Sciatic nerve (tissue), 2 donors: ENCODE results near the gene BACH2. TPM values are rescaled to one million over a fixed set of nuclear protein-coding genes. Genes with fewer than 3 reads are reported as not detected.
"Not testable (repeated sequence)": the region's sequence is repeated elsewhere in the genome, so short reads cannot be mapped to it uniquely, and the experiment has no call there.

Source experiments
- ATAC-seq: fragments of 200-7000 bp; cut with Tn5 transposase; one replicate; pipeline ENCODE4 v1.9.1; 2020; ENCODE audit warnings: mild to moderate bottlenecking, moderate library complexity
- DNase-seq: peaks from one replicate; pipeline ENCODE4 v3.0.0-alpha.2; 2020; ENCODE audit warnings: low spot score
- intact Hi-C: fragments of 100-400 bp; cut with DNase I; formaldehyde crosslinking; loops from one replicate; pipeline ENCODE4 v1.14.2; 2022
- total RNA-seq: library from RNA; stranded (reverse); fragmentation: NEBNext Ultra II Directional; extraction: Animal tissue kit (Norgen Biotek cat#: 25700); gene quantifications from one replicate; pipeline ENCODE4 v1.2.1, GENCODE V29; 2021
- donor health status: DM: no; HTN: no; CAD: no.
- donor health status: DM: no; HTN: no; CAD: no.

The BACH2 gene
- total RNA-seq, result 25.3 TPM

DNA sequence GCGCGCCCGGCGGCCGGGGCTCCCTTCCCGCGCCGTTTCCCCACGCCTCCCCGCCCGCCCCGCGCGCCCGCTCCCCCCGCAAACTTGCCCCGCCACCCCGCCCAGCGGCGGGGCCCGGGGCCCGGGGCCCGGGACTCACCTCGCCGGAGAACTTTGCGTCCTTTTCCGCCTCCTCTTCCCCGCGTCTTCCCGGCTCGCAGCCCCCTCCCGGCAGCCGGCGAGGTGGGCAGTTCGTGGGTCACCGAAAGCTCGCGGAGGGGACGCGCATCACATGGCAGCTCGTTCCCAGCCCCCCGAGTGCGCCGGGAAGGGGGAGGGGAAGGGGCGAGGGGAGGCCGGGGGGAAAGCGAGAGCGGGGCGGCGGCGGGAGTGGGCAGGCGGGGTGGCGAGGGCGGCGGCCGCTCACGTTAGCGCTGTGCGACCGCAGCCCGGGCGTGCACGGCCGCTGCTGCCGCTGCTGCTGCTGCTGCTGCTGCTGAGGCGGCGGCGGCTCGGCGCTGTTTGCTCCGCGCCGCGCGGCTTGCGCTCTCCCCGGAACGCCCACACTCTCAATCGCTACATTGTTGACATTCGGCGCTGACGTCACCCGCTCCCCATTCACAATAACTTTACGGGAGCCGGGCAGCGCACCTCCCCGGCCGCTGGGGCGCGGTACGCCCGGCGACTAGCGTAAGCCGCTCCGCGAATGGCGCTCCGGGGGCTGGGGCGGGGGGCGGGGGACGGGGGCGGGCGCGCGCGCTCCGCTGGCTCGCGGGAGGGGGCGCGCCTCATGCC lies at the start of gene BACH2:
TSS of gene BACH2 (minus strand) at position 503 of the 774 bp plus-strand sequence. CDS start 287,999 bp downstream, outside the sequence.
- intact Hi-C loops, result loop anchor here (10.0 kb wide), 2 partner anchors 202 to 322 kb away; no protein-coding TSS in a partner anchor
- ATAC-seq (peak; percentile 83), DNase-seq (peak; percentile 96)

- DNase-seq, result no peak
- ATAC-seq, result no peak
- intact Hi-C loops, result no loop called here
Observed at GRCh38 chr6:90343576-90343975, 46.9 kb upstream of the BACH2 start.

GRCh38 chr6:90338409-90338808 lies 41.8 kb upstream of the BACH2 start:
- intact Hi-C loops, result no loop called here
- no peak for ATAC-seq
- no peak for DNase-seq

- ATAC-seq (no peak), DNase-seq (no peak)
- intact Hi-C loops, result no loop called here
Observed at GRCh38 chr6:90336388-90336947, 39.8 kb upstream of the BACH2 start.

- intact Hi-C loops, result no loop called here
- ATAC-seq, result no peak
- DNase-seq, result no peak
Observed at GRCh38 chr6:90333928-90334327, 37.3 kb upstream of the BACH2 start.

GRCh38 chr6:90332978-90333543 lies 36.4 kb upstream of the BACH2 start:
- DNase-seq, intact Hi-C loops, ATAC-seq: not testable (repeated sequence)

GRCh38 chr6:90329386-90330077 lies 32.9 kb upstream of the BACH2 start:
- intact Hi-C loops, result no loop called here
- DNase-seq (no peak), ATAC-seq (no peak)

DNA sequence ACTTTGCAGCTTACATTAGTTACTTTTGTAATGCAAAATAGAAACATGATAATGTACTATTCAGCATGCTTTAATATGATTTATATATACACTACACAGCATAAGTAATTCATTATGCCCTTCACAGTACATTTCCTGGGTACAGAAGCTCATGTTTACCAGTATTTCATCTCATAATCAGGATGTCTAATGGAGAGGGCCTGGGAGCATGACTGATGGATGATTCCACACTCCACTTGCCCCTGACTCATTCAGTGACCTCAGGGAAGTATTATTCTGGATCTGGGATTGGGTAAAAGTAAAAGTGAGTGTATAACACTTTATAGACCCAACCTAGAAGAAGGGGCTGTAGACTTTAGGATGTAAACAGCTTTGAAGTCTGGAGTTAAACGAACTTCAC lies 31.4 kb upstream of the BACH2 start:
- intact Hi-C loops, result no loop called here
- no peak for ATAC-seq
- DNase-seq, result no peak

DNA sequence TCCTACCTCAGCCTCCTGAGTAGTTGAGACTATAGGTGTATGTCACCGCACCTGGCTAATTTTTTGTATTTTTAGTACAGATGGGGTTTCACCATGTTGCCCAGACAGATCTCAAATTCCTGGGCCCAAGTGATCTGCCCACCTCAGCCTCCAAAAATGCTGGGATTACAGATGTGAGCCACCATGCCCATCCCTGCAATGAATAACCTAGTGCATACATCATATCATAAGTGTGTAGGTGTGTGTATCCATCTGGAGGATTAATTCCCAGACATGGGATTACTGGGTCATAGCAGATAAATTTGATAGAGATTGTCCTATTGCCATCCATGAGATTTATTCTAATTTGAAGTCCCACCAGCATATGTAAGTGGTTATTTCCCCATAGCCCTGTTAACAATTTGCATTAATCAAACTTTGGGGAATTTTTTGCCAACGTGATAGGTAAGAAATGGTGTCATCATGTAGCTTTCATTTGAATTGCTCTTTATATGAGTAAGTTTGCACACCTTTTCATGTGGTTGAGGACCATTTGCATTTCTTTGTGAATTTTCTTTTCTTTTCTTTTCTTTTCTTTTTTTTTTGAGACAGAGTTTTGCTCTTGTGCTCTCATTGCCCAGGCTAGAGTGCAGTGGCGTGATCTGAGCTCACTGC lies 29.9 kb upstream of the BACH2 start:
- ATAC-seq, result no peak
- intact Hi-C loops, result no loop called here
- DNase-seq, result no peak

DNA sequence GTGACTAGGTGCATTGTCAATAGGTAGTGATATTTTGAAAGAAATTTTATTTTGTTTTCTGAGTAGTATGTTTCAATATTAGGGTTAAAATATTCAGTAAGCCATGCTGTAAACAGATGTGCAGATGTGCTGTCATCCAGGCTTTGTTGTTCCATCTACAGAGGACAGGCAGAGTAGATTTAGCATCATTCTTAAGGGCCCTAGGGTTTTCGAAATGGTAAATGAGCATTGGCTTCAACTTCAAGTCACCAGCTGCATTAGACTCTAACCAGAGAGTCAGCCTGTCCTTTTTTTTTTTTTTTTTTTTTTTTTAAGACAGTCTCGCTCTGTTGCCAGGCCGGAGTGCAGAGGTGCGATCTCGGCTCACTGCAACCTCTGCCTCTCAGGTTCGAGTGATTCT lies 27.1 kb upstream of the BACH2 start:
- ATAC-seq (no peak), DNase-seq (no peak)
- intact Hi-C loops, result no loop called here

DNA sequence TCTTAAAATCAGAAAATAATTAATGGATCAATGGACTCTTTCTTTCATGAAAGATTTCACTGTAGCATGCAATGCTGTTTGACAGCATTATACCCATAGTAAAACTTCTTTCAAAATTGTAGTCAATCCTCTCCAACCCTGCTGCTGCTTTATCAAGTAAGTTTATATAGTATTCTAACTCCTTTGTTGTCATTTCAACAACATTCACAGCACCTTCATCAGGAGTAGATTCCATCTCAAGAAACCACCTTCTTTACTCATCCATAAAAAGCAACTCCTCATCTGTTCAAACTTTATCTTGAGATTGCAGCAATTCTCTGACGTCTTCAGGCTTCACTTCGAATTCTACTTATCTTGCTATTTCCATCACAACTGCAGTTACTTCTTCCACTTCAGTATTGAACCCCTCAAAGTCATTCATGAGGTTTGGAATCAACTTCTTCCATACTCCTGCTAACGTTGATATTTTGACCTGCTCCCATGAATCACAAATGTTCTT lies 26.4 kb upstream of the BACH2 start:
- no peak for ATAC-seq
- intact Hi-C loops, result no loop called here
- no peak for DNase-seq

DNA sequence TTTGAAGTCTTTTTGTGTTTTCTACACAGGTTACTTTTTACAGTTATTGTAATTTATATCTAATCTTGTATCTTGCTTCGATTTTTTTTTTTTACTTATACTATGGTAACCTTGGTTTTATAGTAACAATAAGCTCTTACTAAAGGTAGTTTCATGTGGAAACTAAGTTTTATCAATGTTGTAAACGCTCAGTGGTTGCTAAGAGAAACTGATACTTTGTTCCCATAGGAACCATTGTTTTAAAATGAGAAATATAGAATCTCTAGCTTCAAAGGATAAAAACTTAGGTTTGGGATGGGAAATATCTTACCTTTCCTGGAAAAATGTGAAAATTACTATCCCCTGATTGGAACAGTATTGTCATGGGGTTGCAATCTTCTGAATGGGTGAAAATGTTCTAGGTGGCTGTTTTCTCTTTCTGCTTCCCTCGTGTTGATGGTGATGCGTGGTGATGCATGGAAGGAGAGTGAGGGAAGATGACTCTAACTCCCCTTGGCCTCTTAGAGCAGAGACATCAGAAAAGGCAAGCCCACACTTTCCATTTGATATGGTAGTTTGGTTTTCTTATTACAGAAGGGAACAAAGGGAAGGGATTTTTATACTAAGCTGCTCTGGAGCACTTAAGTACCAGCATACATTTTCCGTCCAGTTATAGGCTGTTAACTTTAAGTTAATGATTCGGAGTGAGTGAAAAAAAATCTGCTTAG lies 23.5 kb upstream of the BACH2 start:
- DNase-seq (no peak), ATAC-seq (no peak)
- intact Hi-C loops, result loop anchor here (10.0 kb wide), 1 partner anchor 895 kb away; no protein-coding TSS in a partner anchor

GRCh38 chr6:90319044-90319443 lies 22.4 kb upstream of the BACH2 start:
- ATAC-seq, result no peak
- intact Hi-C loops, result loop anchor here (10.0 kb wide), 1 partner anchor 894 kb away; no protein-coding TSS in a partner anchor
- no peak for DNase-seq

GRCh38 chr6:90315986-90316385 lies 19.3 kb upstream of the BACH2 start:
- intact Hi-C loops, result loop anchor here (10.0 kb wide), 1 partner anchor 891 kb away; no protein-coding TSS in a partner anchor
- DNase-seq (no peak), ATAC-seq (no peak)

DNA sequence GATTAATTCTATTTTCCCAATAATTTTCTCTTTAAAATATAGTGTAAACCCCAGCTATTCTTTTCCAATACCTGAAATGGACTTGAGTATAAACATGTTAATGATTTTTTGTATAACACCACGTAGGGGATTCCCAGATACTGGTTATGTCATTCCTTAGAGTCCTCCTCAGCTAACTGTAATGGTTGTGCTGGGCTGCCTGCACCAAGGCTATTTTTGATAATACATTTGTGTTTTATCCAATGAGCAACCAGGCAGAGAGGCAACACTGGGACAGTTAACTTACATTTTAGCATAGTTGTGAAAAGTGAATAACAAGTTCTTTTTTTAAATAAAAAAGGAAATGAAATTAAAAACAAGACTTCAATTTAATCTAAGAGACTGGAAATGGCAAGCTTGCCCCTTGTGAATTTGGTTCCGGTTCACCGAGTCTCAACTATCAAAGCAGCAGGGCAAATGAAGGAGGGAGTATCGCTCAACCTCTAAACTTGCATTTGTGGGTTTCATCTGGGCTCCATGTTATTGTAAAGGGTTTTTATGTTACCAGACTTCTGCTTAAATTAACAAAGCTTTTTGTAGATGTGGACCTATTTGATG lies 18.8 kb upstream of the BACH2 start:
- DNase-seq (no peak), ATAC-seq (no peak)
- intact Hi-C loops, result loop anchor here (10.0 kb wide), 1 partner anchor 891 kb away; no protein-coding TSS in a partner anchor

DNA sequence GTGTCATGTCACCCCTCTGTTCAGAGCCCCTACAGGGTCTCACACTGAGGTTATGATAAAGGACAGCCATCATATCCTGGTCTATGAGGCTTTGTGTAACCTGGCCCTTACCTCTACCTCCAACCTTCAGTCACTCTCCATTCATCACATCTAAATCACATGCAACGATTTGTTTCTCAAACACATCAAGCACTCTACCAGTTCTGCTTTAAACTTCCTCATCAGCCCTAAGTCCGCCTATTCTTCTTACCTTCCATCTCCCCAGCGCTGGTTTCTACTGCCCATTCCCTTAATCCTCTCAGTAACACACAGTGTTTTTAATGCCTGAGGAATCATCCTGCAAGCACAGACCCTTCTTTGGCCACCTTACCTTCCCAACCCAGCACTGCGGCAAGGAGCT lies 17.9 kb upstream of the BACH2 start:
- intact Hi-C loops, result loop anchor here (10.0 kb wide), 1 partner anchor 890 kb away; no protein-coding TSS in a partner anchor
- DNase-seq, result no peak
- ATAC-seq, result no peak

DNA sequence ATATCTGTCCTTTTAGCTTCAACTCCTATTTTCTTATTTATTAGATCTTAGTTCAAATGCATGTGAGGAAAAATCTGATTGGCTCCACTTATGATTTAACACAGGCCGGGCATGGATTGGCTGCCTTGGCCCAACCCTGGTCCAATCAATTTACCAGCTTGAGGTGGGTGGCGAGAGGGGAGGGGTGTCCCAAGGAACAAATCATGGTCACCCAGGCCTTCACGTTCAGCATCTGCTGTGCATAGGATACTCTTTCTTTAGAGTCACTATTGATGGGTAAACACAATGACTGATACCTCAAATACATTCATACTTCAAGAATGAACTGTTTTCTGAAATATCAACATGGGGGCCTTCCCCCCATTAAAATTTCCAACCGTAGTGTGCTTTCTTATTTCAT lies 14.9 kb upstream of the BACH2 start:
- intact Hi-C loops, result loop anchor here (10.0 kb wide), 1 partner anchor 887 kb away; no protein-coding TSS in a partner anchor
- DNase-seq, result no peak
- no peak for ATAC-seq
